HL-60/S4 (cell line): ENCODE measurements around the gene EIF4H.

Experiments used
- in situ Hi-C: fragments of 300-500 bp; cut with MboI; formaldehyde crosslinking; loops from 2 replicates; pipeline ENCODE4 v1.14.3; 2022; ENCODE audit warnings: low sequenced_read_pairs

The EIF4H gene

DNA sequence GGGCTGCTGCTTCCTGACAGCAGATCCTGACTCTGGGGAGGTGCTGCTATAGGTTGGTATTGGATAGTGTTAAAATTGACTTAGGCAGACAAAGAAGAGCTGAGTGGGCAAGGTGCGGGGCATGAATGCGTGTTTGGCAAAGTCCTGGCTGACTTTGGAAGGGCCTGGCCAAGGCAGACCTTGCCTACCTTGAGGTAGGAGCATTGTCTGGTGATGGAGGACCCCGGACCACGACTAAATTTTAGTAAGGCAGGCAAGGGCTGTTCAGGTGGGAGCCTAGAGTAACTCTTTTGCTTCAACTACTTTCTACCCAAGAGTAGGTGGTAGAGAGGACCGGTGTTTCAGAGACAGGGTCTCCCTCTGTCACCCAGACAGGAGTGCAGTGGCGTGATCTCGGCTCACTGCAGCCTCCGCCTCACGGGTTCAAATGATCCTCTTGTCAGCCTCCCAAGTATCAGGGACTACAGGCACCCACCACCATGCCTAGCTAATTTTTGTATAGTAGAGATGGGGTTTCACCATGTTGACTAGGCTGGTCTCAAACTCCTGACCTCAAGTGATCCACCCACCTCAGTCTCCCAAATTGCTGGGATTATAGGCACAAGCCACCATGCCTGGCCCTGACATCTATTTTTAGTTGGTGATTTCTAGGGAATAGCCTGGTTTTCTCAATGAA, 23.4 kb downstream of the EIF4H start:
- in situ Hi-C loops: no loop called here

DNA sequence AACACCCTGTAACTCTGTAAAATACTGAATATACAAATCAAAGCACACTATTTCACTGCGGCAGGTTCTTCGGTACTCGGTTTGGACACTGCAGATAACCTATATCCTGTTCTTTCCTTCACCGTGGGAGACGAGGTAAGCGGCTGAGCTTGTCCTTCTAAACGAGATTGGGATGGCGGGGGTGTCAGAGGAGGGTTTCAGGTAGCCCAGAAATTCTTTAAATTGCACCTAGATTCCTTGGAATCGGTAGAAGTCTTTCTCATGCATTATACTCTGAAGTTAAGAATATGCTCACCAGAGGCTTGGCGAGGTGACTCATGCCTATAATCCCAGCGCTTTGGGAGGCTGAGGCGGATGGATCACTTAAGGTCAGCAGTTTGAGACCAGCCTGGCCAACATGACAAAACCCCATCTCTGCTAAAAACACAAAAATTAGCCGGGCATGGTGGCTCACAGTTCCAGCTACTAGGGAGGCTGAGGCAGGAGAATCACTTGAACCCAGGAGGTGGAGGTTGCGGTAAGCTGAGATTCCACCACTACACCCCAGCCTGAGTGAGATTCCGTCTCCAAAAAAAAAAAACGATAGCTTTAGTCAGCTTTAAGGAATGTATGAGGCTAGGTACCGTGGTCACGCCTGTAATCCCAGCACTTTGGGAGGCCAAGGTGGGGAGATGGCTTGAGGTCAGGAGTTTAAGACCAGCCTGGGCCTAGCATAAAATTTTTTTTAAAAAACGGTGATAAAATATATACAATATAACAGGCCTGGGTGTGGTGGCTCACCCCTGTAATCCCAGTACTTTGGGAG, 25.6 kb downstream of the EIF4H start:
- in situ Hi-C loops: loop anchor here (5.0 to 10.0 kb wide), 2 partner anchors 125 to 203 kb away; no protein-coding TSS in a partner anchor

DNA sequence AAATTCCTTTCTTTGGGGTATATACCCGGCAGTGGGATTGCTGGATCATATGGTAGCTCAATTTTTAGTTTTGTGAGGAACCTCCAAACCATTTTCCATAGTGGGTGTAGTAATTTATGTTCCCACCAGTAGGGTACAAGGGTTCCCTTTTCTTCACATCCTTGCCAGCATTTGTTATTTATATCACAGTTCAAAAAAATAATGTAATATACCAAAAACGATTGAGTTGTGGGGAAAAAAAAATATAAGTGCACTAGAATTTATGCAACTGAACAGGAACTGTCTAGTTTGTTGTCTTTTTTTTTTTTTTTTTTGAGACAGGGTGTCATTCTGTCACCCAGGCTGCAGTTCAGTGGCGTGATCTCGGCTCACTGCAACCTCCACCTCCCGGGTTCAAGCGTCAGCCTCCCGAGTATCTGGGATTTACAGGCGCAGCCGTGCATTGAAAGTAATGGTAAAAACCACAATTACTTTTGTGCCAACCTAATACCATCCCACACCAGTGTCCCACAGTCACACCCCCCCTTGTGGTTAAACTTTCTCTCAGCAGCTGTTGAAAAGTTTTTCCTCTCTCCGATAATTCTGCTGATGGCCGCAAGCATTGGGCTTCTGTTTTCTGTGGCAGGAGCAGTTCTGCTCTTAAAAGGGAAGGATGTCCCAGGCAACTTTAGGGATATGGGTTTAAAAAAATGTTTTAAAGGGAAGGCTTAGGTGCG, 28.8 kb downstream of the EIF4H start:
- in situ Hi-C loops: loop anchor here (5.0 to 10.0 kb wide), 2 partner anchors 128 to 199 kb away; no protein-coding TSS in a partner anchor

DNA sequence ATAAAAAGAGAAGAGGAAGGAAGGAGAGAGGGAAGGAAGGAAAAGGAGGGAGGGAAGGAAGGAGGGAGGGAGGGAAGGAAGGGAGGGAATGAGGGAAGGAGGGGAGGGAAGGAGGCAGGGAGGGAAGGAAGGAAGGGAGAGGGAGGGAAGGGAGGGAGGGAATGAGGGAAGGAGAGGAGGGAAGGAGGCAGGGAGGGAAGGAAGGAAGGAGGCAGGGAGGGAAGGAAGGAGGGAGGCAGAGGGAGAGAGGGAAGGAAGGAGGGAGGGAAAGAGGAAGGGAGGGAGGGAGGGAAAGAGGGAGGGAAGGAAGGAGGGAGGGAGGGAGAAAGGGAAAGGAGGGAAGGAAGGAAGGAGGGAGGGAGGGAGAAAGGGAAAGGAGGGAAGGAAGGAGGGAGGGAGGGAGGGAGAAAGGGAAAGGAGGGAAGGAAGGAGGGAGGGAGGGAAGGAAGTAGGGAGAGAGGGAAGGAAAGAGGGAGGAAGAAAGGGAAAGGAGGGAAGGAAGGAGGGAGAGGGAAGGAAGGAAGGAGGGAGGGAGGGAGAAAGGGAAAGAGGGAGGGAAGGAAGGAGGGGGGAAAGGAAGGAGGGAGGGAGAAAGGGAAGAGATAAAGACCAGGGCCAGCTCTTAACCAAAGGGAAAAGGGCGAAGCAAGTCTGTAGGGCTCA, 29.9 kb downstream of the EIF4H start:
- in situ Hi-C loops: loop anchor here (5.0 to 10.0 kb wide), 2 partner anchors 129 to 198 kb away; no protein-coding TSS in a partner anchor

DNA sequence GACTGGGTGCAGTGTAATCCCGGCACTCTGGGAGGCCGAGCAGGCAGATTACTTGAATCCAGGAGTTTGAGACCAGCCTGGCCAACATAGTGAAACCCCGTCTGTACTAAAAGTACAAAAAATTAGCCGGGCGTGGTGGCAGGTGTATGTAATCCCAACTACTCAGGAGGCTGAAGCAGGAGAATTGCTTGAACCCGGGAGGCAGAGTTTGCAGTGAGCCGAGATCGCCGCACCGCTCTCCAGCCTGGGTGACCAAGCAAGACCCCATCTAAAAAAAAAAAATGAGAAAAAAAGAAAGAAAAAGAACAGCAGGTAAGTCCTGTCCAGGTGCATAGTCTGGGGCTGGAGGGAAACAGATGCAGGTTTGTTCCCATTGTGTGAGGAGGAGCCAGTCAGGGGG, 31.9 kb downstream of the EIF4H start:
- in situ Hi-C loops: loop anchor here (10.0 kb wide), 1 partner anchor 131 kb away; no protein-coding TSS in a partner anchor

DNA sequence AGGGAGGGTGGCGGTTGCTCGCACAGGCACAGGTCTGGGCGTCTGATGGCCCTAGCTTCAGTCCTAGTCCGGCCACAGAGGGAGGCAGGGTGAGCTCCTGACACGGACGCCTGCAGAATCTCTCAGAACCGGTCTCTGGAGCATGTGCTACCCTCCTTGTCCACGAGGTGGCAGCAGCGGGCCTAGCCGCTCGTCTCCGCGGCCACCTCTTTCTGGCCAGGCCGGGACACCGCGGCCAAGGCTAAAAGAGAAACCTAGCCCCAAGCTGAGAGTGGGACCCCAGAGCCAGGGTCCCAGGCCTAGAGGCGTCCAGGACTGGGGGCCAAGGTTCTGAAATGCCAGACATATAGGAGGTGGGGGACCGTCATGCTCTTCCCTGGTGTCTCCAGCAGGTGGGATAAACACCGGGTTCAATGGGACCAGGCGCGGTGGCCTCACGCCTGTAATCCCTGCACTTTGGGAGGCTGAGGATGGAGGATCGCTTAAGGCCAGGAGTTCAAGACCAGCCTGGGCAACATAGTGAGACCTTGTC, 32.5 kb downstream of the EIF4H start:
- in situ Hi-C loops: loop anchor here (10.0 kb wide), 1 partner anchor 132 kb away; no protein-coding TSS in a partner anchor

DNA sequence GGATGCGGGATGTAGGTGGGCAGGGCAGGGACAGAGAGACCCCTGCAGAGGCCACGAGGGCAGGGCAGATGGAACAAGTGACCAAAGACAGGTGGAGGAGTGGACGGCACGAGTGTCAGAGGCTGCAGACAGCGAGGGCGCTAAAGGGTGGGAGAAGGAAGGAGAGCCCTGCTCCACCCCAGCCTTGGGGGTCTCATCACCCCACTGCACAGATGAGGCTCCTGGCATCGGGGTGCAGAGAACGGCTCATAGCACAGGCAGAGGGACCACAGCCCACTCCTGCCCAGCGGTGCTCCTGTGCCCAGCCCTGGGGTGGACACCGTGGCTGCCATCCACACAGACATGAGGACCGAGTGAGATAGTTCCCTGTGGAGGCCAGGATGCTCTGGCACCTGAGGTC, 33.4 kb downstream of the EIF4H start:
- in situ Hi-C loops: loop anchor here (10.0 kb wide), 1 partner anchor 133 kb away; no protein-coding TSS in a partner anchor

DNA sequence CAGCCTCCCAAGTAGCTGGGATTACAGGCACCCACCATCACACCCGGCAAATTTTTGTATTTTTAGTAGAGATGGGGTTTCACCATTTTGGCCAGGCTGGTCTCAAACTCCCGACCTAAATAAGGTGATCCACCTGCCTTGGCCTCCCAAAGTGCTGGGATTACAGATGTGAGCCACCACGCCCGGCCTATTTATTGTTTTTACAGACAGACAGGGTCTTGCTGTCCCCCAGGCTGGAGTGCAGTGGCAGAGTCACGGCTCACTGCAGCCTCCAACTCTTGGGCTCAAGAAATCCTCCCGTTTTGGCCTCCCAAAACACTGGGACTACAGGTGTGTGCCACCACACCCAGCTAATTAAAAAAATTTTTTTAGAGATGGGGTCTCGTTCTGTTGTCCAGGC, 34.1 kb downstream of the EIF4H start:
- in situ Hi-C loops: loop anchor here (10.0 kb wide), 1 partner anchor 133 kb away; no protein-coding TSS in a partner anchor

DNA sequence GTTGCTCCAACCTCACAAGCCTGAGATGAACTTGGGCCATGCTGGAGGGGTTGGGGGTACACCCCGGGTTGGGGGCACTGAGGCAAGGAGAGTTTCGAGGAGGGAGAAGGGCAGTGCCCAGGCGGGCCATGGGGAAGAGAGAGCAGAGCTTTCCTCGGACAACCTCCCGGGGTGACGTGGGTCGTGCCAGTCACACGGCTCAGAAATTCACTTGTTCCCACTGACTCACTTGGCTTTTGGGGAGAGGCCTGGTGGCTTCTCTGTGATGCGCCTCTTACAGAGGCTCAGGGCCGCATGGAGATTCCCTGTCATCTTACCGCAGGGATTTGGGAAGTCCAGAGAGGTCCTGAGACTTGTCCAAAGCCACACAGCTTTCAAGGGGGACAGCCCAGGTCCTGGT, 38.5 kb downstream of the EIF4H start:
- in situ Hi-C loops: no loop called here

DNA sequence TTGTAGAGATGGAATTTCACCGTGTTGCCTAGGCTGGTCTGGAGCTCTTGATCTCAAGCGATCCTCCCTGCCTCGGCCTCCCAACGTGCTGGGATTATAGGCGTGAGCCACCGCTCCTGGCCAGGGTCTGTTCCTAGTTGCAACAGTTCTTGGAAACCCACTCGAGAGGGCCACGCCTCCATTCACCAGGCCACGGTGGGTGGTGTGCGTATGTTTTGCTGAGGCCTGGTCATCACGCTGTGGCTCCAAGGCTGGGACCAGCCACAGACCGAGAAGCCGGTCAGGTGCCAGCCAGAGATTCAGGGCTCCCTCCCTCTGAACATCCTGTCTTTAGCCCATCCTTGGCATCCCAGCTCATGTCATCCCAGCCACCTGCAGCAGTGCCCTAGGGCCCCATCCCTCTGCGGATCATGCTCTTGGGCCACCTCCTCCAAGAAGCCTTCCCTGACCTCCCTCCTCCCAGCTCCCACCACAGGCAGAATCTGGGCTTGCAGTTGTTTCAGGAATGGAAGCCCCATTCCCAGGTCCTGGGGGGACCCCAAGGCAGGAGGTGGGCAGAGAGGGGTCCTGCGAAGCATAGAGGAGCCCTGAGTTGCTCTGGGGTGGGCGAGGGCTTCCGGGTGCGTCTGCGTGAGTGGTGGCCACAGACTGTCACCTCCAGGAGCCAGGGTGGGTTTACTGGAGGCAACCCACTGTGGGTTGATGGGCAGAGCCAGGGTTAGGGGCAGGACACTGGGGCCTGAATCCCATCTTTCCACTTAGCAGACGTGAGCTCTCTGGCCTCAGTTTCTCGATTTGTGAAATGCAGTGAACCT, 40.9 kb downstream of the EIF4H start:
- in situ Hi-C loops: no loop called here

DNA sequence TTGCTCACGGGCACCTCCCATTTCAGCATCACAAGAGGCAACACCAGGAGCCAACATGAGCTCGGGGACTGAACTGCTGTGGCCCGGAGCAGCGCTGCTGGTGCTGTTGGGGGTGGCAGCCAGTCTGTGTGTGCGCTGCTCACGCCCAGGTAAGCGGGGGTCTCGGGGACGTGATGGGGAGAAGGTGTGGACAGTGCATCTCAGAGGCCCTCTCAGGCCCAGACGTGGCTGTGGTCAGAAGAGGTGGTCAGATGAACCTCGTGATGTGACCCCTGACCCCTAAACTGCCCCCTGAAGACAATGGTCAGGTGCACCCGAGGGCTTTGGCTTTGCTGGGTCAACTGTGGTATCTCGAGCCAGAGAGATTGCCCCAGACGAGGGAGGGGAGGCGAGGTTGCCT, 41.8 kb downstream of the EIF4H start:
- in situ Hi-C loops: no loop called here

DNA sequence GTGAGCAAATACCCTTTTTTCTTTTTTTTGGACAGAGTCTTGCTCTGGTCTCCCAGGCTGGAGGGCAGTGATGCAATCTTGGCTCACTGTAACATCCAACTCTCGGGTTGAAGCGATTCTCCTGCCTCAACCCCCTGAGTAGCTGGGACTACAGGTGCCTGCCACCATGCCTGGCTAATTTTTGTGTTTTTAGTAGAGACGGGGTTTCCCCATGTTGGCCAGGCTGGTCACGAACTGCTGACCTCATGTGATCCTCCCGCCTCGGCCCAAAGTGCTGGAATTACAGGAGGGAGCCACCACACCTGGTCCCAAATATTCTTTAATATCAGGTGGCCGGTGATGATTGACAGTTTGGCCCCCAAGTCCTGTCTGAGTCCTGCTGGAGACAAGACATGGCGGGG, 42.2 kb downstream of the EIF4H start:
- in situ Hi-C loops: no loop called here

DNA sequence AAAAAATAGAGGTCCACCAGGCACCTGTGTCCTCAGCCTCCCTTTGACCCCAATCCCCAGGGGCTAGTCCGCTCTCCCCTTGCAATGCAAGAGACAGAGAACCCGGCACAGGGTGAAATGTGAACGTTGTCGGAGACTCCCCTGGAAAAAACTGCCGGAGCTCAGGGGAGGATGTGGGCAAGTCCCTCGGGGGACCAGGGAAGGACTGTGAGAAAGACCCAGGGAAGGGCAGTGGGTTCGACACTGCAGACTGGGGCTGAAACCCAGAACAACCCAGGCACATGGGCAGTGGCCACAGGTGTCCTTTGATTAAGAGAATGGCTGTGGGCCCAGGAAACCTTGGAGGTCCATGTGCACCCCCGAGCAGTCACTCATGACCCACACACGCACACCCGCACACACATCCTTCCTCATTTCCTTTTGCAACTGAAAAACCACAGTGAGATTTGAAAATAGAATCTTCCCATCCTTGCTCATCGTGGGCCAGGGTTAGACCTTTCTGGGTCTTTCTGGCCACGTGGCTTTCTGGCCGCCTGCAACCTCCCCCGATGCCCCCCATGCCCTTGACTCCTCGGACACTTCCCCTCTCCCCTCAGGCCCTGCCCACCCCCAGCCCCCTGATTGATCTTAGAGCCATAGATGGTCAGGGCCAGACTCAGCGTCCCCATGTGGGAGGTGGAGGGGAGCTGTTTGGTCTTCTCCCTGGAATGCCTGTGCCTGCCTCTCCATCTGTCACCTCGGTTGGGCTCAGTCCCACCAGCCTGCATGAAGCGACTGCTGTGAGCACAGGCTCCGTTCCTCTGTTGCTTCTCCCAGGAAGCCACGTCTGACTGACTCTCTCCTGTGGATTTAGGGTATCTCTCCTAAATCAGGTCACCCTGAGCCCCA, 43.5 kb downstream of the EIF4H start:
- in situ Hi-C loops: no loop called here

DNA sequence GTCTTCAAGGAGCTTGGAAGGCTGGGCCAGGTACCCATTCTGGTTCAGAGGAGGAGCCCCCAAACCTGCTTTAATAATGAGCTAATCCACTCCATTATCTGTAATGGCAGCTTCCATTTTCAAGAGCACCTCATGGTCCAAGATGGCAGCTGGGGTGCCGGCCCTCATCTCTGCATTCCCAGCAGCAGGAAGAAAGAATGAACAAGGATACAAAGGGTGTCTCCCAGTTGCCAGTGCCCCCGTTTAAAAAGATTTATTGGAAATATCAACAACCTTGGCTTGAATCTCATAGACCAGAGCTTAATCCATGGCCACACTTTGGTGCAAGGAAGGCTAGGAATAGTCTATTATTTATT, 44.2 kb downstream of the EIF4H start:
- in situ Hi-C loops: no loop called here

DNA sequence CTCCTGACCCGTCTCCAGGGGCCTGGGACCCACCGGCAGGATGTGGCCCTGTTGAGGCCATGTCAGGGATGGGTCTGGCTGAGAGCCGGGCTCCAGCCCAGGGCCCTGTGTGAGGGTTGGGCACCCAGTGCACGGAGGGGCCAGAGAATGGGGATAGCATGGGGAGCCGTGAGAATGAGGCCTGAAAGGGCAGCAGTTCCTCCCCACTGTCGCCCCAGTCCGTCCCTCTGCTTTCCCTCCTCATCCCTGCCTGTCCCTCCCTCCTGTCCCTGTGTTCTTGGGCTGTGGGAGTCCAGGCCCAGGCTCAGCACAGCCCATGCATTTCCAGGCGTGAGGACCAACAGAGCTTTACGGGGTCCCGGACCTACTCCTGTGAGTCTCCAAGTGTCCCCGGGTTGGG, 45.3 kb downstream of the EIF4H start:
- in situ Hi-C loops: no loop called here

DNA sequence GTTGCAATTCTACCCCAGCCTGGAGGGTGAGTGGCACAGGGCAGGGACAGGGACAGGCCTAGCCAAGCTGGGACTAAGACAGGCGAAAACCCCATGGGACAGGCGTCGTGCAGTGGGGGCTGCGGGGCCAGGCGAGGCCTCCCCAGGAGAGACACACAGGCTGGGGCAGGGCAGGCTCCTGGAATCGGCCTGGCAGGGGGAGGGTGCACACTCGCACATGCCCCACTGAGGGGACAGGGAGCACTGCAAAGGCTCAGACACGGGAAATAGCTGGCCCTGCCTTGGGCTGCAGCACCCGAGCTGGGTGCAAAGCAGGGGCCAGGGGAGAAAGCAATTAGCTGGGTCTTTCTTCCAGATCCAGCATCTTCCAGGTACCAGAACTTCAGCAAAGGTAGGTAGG, 46.1 kb downstream of the EIF4H start:
- in situ Hi-C loops: no loop called here

DNA sequence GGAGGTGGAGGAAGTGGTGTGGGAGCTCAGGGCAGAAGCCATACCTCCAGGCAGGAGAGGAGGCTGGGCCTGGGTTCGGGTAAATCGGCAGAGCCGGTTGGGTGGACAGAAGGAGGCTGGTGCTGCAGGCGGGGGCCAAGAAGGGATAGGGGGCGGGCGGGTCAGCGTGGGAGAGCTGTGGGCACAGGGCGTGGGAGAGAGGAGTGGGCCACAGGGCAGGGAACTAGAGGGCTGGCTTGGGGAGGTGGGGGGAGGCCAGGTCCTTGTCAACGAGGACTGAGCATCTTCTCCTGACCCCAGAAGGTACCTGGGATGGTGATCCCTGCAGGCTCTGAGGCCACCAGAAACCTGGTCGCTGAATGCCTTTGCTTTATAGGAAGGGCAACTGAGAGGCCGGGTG, 47.6 kb downstream of the EIF4H start:
- in situ Hi-C loops: no loop called here

DNA sequence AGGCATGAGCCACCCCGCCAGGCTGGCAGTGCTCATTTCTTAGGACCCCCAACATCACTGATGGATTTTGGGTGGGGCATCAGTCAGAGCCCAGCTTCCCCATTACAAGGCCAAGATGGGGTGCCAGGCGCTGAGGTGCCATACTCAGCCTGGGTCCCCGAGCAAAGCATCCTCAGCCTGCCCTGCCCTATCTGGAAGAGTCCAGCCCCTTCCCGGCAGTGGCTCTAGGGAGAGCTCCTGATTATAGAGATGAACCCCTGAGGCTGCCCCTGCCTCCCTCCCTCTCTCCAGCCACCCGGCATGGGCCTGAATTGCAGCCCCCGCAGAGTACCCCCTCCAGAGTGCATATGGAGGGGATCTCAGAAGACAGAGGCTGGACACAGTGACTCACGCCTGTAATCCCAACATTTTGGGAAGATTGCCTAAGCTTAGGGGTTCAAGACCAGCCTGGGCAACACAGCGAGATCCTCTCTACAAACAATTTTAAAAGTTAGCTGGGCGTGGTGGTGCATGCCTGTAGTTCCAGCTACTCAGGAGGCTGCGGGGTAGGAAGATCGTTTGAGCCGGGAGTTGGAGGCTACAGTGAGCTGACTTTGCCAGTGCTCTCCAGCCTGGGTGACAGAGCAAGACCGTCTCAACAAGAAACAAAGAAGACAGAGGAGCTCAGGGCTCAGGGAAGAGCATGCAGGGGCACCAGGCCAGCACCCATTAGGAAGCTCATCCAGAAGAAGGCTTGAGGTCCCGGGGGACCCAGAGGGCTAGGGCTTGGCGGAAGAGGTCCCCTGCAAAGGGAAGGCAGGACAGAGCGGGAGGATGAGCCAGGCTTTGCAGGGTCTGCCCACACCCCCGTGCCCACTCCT, 48.9 kb downstream of the EIF4H start:
- in situ Hi-C loops: no loop called here
